HEK293 (cell line): ENCODE data around the gene KRT32.

Experiments
- CTCF ChIP-seq: fragments of 450-650 bp; formaldehyde crosslinking; IDR thresholded peaks from 2 replicates; pipeline ENCODE4 v1.5.1; 2016; ENCODE audit warnings: missing biosample characterization, missing genetic modification characterization
- KLF9 ChIP-seq: fragments of 450-650 bp; formaldehyde crosslinking; IDR thresholded peaks from 2 replicates; pipeline ENCODE4 v1.5.1; 2016; ENCODE audit warnings: missing biosample characterization, missing genetic modification characterization, low read depth
- MEIS1 ChIP-seq: sonication (generic); formaldehyde crosslinking; IDR thresholded peaks from 2 replicates; pipeline ENCODE4 v1.8.1; 2022; ENCODE audit warnings: missing genetic modification reagents, mild to moderate bottlenecking, borderline replicate concordance
- PRDM4 ChIP-seq: fragments of 450-650 bp; formaldehyde crosslinking; IDR thresholded peaks from 2 replicates; pipeline ENCODE4 v1.5.1; 2017; ENCODE audit warnings: missing biosample characterization, missing genetic modification characterization
- YY1 ChIP-seq: fragments of 450-650 bp; formaldehyde crosslinking; IDR thresholded peaks from 2 replicates; pipeline ENCODE4 v1.5.1; 2018; ENCODE audit warnings: missing biosample characterization, missing genetic modification characterization
- ZBTB17 ChIP-seq: fragments of 450-650 bp; formaldehyde crosslinking; IDR thresholded peaks from 2 replicates; pipeline ENCODE4 v1.5.1; 2016; ENCODE audit warnings: missing biosample characterization, missing genetic modification characterization
- ZBTB20 ChIP-seq: fragments of 450-650 bp; formaldehyde crosslinking; IDR thresholded peaks from 2 replicates; pipeline ENCODE4 v1.5.1; 2016; ENCODE audit warnings: missing biosample characterization, missing genetic modification characterization
- ZFP37 ChIP-seq: fragments of 450-650 bp; formaldehyde crosslinking; IDR thresholded peaks from 2 replicates; pipeline ENCODE4 v1.5.1; 2016; ENCODE audit warnings: missing biosample characterization, missing genetic modification characterization
- ZNF26 ChIP-seq: fragments of 450-650 bp; formaldehyde crosslinking; IDR thresholded peaks from 2 replicates; pipeline ENCODE4 v1.5.1; 2016; ENCODE audit warnings: missing biosample characterization, missing genetic modification characterization
- ZNF610 ChIP-seq: fragments of 450-650 bp; formaldehyde crosslinking; IDR thresholded peaks from 2 replicates; pipeline ENCODE4 v1.5.1; 2016; ENCODE audit warnings: missing biosample characterization, missing genetic modification characterization, borderline replicate concordance
- ZNF785 ChIP-seq: fragments of 450-650 bp; formaldehyde crosslinking; IDR thresholded peaks from 2 replicates; pipeline ENCODE4 v1.5.1; 2016; ENCODE audit warnings: missing biosample characterization, missing genetic modification characterization

- no peak for TF ChIP-seq ZNF26 (tag by site-specific recombination)
- TF ChIP-seq ZFP37 (tag by site-specific recombination) = no peak
- TF ChIP-seq MEIS1 (CRISPR knock-in tag) = no peak
- TF ChIP-seq YY1 (tag by site-specific recombination) = no peak
- no peak for TF ChIP-seq CTCF (tag by site-specific recombination)
- no peak for TF ChIP-seq PRDM4 (tag by site-specific recombination)
- TF ChIP-seq ZNF610 (tag by site-specific recombination) = no peak
- no peak for TF ChIP-seq KLF9 (tag by site-specific recombination)
- TF ChIP-seq ZNF785 (tag by site-specific recombination) = no peak
- no peak for TF ChIP-seq ZBTB17 (tag by site-specific recombination)
- TF ChIP-seq ZBTB20 = no peak
Measured at GRCh38 chr17:41434005-41434404, 33.2 kb downstream of the KRT32 start.
